T-helper 2 cell treated with Interferon-gamma antibody and Interleukin-4, amounts not matched to agents 100 ng/mL and 5 ng/mL, for 36 hours (primary cell): Measurements from ENCODE around the gene OR2V1. TPM values are rescaled to one million over a fixed set of nuclear protein-coding genes. Genes with fewer than 3 reads are reported as not detected.
"Not testable (repeated sequence)": the region's sequence is repeated elsewhere in the genome, so short reads cannot be mapped to it uniquely, and the experiment has no call there.

Experiments used
- intact Hi-C: fragments of 100-400 bp; cut with micrococcal nuclease; formaldehyde crosslinking; loops from one replicate; pipeline ENCODE4 v1.15.1; 2023
- total RNA-seq: library from RNA; stranded (reverse); gene quantifications from 2 replicates; pipeline ENCODE4 v1.2.3, GENCODE V29; 2022

The OR2V1 gene
- total RNA-seq, 1 donor from 2014 or later: not detected

DNA sequence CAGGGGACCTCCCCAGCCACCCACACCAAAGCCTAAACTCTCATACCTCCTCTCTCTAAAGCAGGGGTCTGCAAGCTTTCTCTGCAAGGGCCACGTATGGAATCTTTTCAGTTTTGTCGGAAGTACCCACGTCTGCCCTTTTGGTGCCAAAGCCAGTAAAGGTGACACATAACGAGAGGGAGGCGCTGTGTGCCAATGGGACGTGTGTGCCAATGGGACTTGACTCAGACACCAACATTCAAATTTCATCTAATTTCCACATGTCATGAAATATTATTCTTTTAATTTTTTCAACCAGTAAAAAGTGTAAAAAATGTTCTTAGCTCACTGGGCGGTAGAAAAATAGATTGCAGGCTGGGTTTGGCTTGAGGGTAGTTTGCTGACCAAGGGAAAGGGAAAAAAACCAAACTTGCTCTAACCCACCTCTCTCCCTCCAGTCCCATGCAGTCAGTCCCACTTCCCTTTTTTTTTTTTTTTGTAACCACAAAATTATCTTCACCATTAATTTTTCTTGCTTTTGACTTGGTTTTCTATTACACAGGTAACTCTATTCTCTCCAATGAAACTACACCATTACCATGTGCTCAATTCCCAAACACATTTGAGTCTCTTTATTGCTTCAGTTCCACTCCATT, 25.5 kb downstream of the OR2V1 start:
- intact Hi-C loops: no loop called here

DNA sequence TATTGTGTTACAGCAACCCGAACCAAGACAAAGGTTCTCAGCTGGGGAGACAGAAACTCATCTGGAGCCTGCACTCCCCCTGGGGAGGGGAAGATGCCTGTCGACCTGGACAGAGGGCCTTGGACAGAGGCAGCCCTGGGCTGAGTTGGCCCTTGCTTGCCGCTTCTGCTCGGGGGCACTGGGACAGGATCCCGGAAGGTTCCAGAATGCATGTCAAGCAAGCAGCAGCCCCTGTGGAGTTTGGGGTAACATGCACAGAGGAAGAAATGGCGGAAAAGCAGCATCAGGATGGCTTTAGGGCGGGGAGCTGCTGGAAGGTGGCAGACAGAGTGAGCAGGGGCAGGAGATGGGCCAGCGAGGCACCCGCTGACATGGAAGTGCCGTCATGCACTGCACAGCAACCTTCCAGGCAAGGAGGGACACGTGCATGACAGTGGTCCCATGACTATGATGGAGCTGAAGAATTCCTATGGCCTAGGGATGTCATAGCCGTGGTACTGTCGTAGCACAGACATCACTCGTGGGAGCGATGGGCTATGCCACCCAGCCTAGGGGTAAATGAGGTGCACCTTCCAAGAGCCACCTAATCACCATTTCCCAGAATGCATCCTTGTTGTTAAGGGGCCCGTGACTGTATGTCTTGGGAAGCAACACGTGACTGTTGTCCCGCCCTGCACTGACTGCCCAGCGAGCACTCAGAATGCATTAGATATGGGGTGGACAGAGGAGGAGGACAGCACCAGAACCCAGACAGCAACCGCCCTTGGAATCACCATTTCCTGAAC, 26.2 kb downstream of the OR2V1 start:
- intact Hi-C loops: not testable (repeated sequence)

DNA sequence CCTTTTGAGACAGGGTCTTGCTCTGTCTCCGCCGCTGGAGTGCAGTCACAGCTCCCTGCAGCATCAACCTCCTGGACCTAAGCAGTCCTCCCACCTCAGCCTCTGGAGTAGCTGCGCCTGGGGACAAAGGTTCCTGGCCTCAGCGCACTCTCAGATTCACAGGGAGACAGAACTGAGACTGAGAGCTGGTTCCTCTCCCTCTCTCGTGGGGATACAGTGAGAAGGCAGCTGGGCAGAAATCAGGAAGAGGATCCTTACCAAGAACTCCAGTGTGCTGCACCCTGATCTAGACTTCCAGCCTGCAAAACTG, 26.8 kb downstream of the OR2V1 start:
- intact Hi-C loops: not testable (repeated sequence)

DNA sequence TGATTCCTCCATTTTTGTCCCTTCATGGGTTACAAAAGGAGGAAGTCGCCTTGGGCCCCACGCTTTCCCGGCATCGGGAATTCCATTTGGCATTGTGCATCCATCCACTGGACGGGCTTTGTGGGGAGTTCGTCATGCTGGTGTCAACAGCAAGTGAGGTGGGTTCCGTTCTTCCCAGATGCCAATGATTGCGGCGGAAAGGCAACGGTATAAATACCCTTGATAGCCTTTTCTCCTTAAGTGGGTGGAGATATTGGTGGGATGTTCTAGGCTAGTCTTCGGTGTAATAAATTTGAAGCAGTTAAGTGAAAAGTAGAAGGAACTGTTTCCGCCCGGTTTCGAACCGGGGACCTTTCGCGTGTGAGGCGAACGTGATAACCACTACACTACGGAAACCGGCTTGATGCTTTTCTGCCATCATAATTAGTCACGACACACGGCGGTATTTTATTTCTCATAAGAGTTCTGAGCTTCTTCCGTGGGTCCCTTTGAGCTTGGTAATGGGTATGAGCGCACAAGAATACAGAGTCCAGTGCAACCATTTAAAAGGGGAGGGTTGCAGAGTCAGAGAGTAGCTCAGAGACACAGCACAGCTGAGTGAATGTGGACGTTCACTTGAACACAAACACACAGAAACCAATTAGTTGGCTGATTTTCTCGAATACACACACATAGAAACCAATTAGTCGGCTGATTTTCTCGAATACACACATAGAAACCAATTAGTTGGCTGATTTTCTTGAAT, 28.9 kb downstream of the OR2V1 start:
- intact Hi-C loops: not testable (repeated sequence)

DNA sequence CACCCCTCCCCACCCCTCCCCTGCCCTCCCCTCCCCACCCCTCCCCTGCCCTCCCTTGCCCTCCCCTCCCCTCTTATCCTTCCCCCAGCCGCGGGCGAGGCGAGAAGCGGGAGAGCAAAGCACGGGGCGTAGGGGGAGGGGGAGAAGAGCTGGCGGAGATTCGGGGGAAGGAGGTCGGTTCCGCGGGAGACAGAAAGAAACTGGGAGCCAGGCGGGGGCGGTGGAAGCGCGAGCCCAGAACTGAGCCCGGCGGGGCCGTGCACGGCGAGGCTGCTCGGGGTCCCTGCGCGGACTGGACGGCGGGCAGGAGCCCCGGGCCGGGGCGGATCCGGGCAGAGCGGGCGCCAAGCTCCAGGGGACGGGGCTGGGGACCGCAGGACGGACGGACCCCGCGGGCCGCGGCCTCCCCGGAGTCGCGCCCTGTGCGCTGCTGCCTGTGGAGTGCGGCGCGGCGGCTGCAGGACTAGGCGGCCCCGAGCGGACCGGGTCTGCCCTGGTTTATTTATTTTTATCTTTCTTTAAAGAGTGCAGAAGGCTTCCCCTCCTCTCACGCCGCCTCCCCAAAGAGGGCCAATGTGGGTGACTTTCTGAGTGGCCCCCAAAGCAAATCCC, 29.8 kb downstream of the OR2V1 start:
- intact Hi-C loops: not testable (repeated sequence)

DNA sequence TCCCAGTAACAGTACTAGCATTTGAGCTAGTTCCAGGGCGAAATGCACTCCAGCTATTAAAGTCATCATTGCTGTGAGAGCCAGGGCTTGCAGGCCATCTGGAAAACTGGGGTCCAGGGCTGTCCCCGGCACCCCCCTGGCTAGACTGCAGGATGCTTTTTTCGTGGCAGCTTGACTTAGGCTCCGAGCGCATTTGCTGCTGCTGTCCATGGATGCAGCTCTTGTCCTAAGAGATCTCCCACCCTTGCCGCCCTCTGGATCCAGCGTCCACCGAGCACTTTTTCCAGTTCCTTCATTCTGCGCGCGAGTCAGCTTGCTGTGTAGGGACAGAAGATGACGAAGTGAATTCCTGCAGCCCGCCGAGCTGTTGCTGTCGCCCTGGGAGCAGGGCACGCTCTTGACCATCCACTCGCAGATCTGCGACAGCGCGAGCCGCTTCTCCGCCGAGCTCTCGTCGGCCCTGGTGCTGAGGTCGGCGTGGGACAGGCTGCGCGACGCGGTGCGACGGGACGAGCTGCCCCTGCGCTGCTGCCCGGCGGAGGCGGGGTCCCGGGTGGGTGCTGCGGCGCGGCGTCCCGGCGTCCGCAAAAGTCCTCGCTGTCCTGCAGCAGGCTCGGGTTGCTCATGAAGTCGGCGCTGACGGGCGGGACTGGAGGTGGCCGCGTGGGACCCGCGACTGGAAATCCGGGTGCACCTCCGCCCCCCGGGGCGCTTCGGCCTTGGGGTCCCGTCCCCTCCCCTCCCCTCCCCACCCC, 30.7 kb downstream of the OR2V1 start:
- intact Hi-C loops: no loop called here

DNA sequence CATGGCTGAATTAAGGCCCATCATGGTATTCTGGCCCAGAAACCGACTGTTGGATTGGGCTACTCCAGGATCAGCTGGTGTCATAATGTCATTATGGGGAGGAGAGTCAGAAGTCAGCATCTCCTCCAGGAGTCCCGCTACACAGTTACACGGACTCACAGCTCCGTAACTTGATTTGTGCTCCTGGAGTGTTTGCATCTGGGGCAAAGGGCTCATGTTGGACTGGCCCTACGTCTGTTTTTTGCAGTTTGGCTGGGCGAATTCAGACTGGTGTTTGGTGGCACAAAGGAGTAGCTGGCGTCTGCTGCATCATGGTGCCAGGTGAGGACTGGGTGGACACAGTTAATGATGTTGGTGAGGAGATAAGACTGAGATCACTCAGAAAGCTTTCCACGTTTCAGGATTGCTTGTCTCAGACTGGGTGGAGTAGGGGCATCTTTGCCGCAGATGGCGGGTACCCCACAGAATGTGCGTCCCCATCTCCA, 31.3 kb downstream of the OR2V1 start:
- intact Hi-C loops: no loop called here

DNA sequence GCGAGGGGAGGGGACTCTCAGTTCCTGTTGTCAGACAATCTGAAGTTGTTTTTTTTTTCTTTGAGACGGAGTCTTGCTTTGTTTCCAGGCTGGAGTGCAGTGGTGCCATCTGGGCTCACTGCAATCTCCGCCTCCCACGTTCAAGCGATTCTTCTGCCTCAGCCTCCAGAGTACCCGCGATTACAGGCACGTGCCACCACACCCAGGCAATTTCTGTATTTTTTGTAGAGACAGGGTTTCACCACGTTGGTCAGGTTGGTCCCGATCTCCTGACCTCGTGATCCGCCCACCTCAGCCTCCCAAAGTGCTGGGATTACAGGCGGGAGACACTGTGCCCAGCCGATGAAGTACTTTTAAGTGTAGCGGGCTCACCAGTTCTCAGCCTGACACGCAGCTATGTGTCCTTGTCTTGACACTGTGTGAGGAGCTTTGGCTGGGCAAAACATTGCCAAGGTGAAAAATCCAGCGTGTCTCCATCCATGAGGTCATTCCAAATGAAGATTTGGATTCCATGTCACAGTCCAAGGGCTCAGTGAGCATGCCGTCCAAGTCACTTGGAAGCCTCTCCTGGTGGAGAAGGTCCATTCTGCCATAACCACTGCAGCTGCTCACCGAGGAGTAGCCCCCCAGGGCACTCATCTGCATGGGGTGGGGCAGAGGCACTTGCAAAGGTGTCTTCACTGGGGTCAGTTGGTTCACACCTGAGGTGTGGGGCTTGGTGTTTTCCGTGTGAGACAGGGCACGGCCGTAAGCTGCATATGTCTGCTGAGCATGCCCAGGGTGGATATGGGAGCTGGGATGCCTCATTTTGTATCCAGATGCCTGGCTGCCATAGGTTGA, 32.0 kb downstream of the OR2V1 start:
- intact Hi-C loops: no loop called here

DNA sequence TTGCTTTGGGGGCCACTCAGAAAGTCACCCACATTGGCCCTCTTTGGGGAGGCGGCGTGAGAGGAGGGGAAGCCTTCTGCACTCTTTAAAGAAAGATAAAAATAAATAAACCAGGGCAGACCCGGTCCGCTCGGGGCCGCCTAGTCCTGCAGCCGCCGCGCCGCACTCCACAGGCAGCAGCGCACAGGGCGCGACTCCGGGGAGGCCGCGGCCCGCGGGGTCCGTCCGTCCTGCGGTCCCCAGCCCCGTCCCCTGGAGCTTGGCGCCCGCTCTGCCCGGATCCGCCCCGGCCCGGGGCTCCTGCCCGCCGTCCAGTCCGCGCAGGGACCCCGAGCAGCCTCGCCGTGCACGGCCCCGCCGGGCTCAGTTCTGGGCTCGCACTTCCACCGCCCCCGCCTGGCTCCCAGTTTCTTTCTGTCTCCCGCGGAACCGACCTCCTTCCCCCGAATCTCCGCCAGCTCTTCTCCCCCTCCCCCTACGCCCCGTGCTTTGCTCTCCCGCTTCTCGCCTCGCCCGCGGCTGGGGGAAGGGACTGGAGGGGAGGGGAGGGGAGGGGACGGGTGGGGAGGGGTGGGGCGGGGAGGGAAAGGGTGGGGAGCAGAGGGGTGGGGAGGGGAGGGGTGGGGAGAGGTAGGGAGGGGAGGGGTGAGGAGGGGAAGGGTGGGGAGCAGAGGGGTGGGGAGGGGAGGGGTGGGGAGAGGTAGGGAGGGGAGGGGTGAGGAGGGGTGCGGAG, 33.0 kb downstream of the OR2V1 start:
- intact Hi-C loops: not testable (repeated sequence)

DNA sequence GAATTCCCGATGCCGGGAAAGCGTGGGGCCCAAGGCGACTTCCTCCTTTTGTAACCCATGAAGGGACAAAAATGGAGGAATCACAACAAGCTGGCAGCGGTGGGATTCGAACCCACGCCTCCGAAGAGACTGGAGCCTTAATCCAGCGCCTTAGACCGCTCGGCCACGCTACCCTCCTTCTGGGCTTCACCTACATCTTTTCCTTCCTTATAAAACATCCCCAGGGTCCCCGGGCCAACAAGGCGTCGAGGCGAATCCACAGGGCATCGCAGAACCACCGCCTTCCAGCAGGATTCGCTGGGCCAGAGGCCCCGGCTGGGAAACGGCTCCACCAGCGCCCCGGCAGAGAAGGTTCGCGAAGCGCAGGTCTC, 33.6 kb downstream of the OR2V1 start:
- intact Hi-C loops: not testable (repeated sequence)

DNA sequence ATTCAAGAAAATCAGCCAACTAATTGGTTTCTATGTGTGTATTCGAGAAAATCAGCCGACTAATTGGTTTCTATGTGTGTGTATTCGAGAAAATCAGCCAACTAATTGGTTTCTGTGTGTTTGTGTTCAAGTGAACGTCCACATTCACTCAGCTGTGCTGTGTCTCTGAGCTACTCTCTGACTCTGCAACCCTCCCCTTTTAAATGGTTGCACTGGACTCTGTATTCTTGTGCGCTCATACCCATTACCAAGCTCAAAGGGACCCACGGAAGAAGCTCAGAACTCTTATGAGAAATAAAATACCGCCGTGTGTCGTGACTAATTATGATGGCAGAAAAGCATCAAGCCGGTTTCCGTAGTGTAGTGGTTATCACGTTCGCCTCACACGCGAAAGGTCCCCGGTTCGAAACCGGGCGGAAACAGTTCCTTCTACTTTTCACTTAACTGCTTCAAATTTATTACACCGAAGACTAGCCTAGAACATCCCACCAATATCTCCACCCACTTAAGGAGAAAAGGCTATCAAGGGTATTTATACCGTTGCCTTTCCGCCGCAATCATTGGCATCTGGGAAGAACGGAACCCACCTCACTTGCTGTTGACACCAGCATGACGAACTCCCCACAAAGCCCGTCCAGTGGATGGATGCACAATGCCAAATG, 34.1 kb downstream of the OR2V1 start:
- intact Hi-C loops: not testable (repeated sequence)

DNA sequence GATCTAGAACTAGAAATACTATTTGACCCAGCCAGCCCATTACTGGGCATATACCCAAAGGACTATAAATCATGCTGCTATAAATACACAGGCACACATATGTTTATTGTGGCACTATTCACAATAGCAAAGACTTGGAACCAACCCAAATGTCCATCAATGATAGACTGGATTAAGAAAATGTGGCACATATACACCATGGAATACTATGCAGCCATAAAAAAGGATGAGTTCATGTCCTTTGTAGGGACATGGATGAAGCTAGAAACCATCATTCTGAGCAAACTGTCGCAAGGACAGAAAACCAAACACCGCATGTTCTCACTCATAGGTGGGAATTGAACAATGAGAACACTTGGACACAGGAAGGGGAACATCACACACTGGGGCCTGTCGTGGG, 35.8 kb downstream of the OR2V1 start:
- intact Hi-C loops: not testable (repeated sequence)

DNA sequence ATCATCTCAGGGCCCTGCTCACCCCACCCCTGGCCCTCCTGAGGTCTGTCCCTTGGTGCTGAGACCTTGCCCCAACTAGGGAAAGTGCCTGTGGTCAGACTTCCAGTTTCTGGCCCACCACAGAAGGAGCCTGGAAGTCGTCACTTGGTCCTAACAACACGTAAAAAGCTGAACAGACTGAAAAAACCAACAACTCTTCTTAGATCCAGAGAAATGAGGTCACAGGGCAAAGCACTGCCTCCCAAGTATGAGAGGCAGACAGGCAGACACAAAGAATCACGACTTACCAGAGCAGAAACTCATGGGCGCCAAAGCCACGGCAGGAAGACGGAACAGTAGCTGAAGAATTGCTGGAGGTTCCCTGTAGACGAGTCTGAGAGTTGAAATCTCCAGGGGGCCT, 38.5 kb downstream of the OR2V1 start:
- intact Hi-C loops: no loop called here

DNA sequence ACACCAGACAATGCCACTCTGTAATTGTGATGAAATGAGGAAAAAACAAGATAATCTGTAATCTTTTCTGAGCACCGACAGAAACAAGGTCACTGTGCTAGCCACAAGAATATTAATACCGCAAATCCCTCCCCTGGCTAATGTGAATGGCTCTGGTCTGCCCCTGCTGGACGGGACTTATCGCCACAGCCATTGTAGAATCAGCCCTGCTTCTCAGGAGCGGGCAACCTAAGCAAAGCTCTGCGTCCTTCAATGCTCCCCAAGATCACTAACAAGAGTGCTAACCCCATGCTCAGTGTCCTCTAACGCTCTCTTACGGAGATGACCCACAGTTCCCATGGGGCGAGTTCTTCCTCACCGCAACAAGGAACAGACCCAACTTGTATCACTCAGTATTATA, 42.7 kb downstream of the OR2V1 start:
- intact Hi-C loops: no loop called here

DNA sequence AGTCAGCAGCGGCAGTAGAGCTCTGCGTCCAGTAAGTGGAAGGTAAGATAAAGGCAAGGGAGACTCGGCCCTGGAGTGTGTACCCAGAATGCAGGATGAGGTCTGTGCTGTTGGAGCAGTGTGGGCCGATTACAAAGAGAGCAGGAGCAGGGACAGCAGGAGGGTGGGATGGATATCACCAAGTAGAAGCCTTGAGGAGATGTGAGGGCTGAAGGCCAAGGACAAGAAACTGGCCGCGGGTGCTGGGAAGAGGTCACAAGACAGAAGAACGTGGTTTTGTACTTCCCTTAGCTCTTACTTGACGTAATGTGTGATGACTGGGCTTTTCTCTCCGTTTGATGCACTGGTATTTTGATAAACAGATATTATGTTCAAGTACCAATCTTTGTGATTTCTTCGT, 43.7 kb downstream of the OR2V1 start:
- intact Hi-C loops: no loop called here

DNA sequence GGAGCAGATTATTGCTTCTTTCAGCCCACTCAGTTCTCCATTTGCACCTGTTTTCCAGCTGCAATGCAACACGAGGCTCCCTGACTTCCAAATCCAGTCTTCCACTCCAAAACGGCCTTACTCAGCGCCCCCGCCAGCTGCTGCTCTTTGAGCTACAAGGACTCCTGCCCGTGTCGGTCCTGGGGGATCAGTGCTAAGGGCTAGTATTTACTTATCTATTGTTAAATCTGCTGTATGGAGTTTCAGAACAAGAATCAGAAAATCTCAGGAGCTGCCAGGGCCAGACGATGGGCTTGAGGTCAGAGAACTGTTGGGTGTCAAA, 44.1 kb downstream of the OR2V1 start:
- intact Hi-C loops: no loop called here

DNA sequence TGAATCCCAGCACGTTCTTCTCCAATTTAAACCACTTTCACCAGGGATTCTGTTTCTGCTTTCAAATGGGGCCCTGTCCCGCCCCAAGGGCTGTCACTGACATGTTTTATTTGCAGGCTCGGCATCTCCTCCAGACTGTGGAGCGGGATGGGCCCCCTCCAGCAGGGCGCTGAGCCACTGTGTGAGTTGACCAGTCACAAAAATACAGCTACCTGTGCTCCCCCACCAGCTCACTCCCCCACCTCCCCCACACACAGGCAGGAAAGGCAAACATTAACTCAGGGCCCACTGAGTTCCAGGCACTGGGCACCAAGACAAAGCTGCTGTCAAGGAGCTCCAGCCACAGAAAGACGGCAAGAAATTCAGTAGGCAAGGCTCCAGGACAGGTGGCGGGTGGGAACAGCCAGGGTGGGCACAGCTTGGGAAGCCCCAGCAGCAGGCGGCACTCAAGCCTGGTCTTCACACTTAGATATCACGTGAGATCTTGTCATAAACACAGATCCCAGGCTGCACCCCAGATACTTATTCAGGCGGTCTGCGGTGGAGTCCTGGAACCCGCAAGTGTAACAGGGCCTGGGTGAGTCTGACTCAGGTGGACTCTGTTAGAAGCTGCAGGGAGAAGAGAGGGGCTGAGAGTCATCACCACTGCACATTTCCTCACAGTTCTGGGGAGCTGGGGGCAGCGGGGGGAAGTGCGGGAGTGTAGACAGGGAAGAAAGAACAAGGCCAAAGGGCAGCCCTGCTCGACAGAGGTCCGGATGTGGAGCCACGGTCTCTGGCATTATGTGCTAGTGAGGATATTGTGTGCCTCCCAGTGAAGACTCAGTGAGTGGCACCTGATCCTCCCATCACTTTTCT, 44.7 kb downstream of the OR2V1 start:
- intact Hi-C loops: no loop called here

DNA sequence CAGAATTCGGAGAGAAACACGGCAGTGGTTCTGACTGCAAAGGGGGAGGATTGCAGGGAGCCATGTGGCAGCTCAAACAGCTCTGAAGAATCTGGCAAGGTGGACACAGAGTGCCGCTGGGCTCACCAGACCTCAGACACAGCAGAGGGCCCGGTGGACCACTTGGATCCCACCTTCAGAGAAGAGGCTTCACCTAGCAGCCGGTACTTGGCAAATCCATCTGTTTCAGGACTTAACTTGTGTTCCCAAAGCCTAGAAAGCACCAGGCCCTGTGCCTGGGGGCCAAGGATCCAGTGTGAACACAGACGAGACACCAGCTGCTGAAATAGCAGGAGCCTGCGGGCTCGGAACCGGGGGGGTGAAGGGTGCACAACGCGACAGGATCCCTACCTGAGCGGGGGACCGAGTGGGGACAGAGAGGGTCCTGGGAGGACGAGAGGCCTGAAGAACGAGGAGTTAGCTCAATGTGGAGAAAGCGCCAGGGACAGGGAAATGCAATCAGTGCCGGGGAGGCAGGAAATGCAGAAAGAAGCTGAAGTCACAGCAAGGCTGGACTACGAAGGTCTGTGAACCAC, 46.3 kb downstream of the OR2V1 start:
- intact Hi-C loops: no loop called here
